Measurements from ENCODE around the gene EXOC6.

- TF ChIP-seq, protein P1, sequence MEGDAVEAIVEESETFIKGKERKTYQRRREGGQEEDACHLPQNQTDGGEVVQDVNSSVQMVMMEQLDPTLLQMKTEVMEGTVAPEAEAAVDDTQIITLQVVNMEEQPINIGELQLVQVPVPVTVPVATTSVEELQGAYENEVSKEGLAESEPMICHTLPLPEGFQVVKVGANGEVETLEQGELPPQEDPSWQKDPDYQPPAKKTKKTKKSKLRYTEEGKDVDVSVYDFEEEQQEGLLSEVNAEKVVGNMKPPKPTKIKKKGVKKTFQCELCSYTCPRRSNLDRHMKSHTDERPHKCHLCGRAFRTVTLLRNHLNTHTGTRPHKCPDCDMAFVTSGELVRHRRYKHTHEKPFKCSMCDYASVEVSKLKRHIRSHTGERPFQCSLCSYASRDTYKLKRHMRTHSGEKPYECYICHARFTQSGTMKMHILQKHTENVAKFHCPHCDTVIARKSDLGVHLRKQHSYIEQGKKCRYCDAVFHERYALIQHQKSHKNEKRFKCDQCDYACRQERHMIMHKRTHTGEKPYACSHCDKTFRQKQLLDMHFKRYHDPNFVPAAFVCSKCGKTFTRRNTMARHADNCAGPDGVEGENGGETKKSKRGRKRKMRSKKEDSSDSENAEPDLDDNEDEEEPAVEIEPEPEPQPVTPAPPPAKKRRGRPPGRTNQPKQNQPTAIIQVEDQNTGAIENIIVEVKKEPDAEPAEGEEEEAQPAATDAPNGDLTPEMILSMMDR (conservative IDR thresholded peaks at IDR 0.05), result no peak
- TF ChIP-seq EZH2 (IDR thresholded peaks at IDR 0.05; ENCODE audit: low read depth), result no peak
These were observed 216.7 kb downstream of the EXOC6 start for GRCh38 chr10:93064874-93065660.

Measured in PC-9 (cell line).